Measurements from ENCODE around the gene SH3TC1. TPM values are rescaled to one million over a fixed set of nuclear protein-coding genes. Genes with fewer than 3 reads are reported as not detected.
A peak's percentile ranks its signal among the peaks of the same experiment; 100 is the strongest.

Gene SH3TC1
- polyA plus RNA-seq, 4 donors = 0.45 to 25.3 (median 6.3) TPM

- H3K36me3 ChIP-seq (ENCODE audit: control insufficient read depth in 3 of 3, insufficient read depth in 2 of 3, low read depth in 1 of 3, low read length in 3 of 3) = peaks cover 0 to 89% (median 0%) of the 10 kb centered on the region in 3 donors
- no peaks in the 10 kb centered on the region for H3K27me3 ChIP-seq (ENCODE audit: control insufficient read depth in 3 of 3, insufficient read depth in 3 of 3, low read length in 3 of 3)
- 88 to 93% (median 93%) methylated on average over 20 to 23 of the region's 23 CpGs for WGBS, 3 donors
- no peaks in the 10 kb centered on the region for H3K4me1 ChIP-seq (ENCODE audit: control insufficient read depth in 3 of 3, insufficient read depth in 2 of 3, low read depth in 1 of 3, low read length in 2 of 3)
- no peak for DNase-seq
- H3K27ac ChIP-seq (ENCODE audit: low read depth in 1 of 3, low read length in 2 of 3) = no peak overlapping the region
- H3K4me3 ChIP-seq (ENCODE audit: low read depth in 1 of 3, low read length in 3 of 3) = no peak overlapping the region
- no peaks in the 10 kb centered on the region for H3K9me3 ChIP-seq (ENCODE audit: control insufficient read depth in 2 of 2, insufficient read depth in 1 of 2, low read depth in 1 of 2, low read length in 1 of 2)
- no peak for FAIRE-seq
Observed at GRCh38 chr4:8215641-8216442, 16.8 kb downstream of the SH3TC1 start.

- Histone ChIP-seq H3K36me3 (ENCODE audit: control insufficient read depth in 3 of 3, insufficient read depth in 2 of 3, low read depth in 1 of 3, low read length in 3 of 3) (peaks cover 0 to 90% (median 0%) of the 10 kb centered on the region in 3 donors), H3K9me3 (ENCODE audit: control insufficient read depth in 2 of 2, insufficient read depth in 1 of 2, low read depth in 1 of 2, low read length in 1 of 2) (no peaks in the 10 kb centered on the region), H3K27me3 (ENCODE audit: control insufficient read depth in 3 of 3, insufficient read depth in 3 of 3, low read length in 3 of 3) (no peaks in the 10 kb centered on the region), H3K4me3 (ENCODE audit: low read depth in 1 of 3, low read length in 3 of 3) (no peak overlapping the region), H3K27ac (ENCODE audit: low read depth in 1 of 3, low read length in 2 of 3) (no peak overlapping the region), H3K4me1 (ENCODE audit: control insufficient read depth in 3 of 3, insufficient read depth in 2 of 3, low read depth in 1 of 3, low read length in 2 of 3) (no peaks in the 10 kb centered on the region)
- FAIRE-seq (no peak), DNase-seq (no peak)
- 91 to 93% (median 92%) methylated on average over 24 to 28 of the region's 28 CpGs for WGBS, 3 donors
Observed at GRCh38 chr4:8216443-8217245, 17.6 kb downstream of the SH3TC1 start.

GRCh38 chr4:8217246-8217511 lies 18.1 kb downstream of the SH3TC1 start:
- FAIRE-seq (no peak), DNase-seq (no peak)
- H3K9me3 ChIP-seq (ENCODE audit: control insufficient read depth in 2 of 2, insufficient read depth in 1 of 2, low read depth in 1 of 2, low read length in 1 of 2) = peaks cover 0 to 3% of the 10 kb centered on the region in 2 donors
- H3K36me3 ChIP-seq (ENCODE audit: control insufficient read depth in 3 of 3, insufficient read depth in 2 of 3, low read depth in 1 of 3, low read length in 3 of 3) = peaks cover 0 to 87% (median 0%) of the 10 kb centered on the region in 3 donors
- no peak overlapping the region for H3K27ac ChIP-seq (ENCODE audit: low read depth in 1 of 3, low read length in 2 of 3)
- H3K4me1 ChIP-seq (ENCODE audit: control insufficient read depth in 3 of 3, insufficient read depth in 2 of 3, low read depth in 1 of 3, low read length in 2 of 3) = no peaks in the 10 kb centered on the region
- H3K27me3 ChIP-seq (ENCODE audit: control insufficient read depth in 3 of 3, insufficient read depth in 3 of 3, low read length in 3 of 3) = no peaks in the 10 kb centered on the region
- no peak overlapping the region for H3K4me3 ChIP-seq (ENCODE audit: low read depth in 1 of 3, low read length in 3 of 3)
- 88 to 94% (median 89%) methylated on average over 6 of the region's 6 CpGs for WGBS, 3 donors

- peaks cover 0 to 3% of the 10 kb centered on the region in 2 donors for H3K9me3 ChIP-seq (ENCODE audit: control insufficient read depth in 2 of 2, insufficient read depth in 1 of 2, low read depth in 1 of 2, low read length in 1 of 2)
- no peak overlapping the region for H3K4me3 ChIP-seq (ENCODE audit: low read depth in 1 of 3, low read length in 3 of 3)
- 85 to 95% (median 93%) methylated on average over 9 of the region's 9 CpGs for WGBS, 3 donors
- no peak overlapping the region for H3K27ac ChIP-seq (ENCODE audit: low read depth in 1 of 3, low read length in 2 of 3)
- FAIRE-seq = no peak
- no peaks in the 10 kb centered on the region for H3K4me1 ChIP-seq (ENCODE audit: control insufficient read depth in 3 of 3, insufficient read depth in 2 of 3, low read depth in 1 of 3, low read length in 2 of 3)
- H3K36me3 ChIP-seq (ENCODE audit: control insufficient read depth in 3 of 3, insufficient read depth in 2 of 3, low read depth in 1 of 3, low read length in 3 of 3) = peaks cover 0 to 84% (median 0%) of the 10 kb centered on the region in 3 donors
- H3K27me3 ChIP-seq (ENCODE audit: control insufficient read depth in 3 of 3, insufficient read depth in 3 of 3, low read length in 3 of 3) = no peaks in the 10 kb centered on the region
- DNase-seq = no peak
Observed at GRCh38 chr4:8217871-8218270, 18.8 kb downstream of the SH3TC1 start.

- Histone ChIP-seq H3K4me1 (ENCODE audit: control insufficient read depth in 3 of 3, insufficient read depth in 2 of 3, low read depth in 1 of 3, low read length in 2 of 3) (no peaks in the 10 kb centered on the region), H3K36me3 (ENCODE audit: control insufficient read depth in 3 of 3, insufficient read depth in 2 of 3, low read depth in 1 of 3, low read length in 3 of 3) (peaks cover 0 to 84% (median 0%) of the 10 kb centered on the region in 3 donors), H3K27ac (ENCODE audit: low read depth in 1 of 3, low read length in 2 of 3) (no peak overlapping the region), H3K4me3 (ENCODE audit: low read depth in 1 of 3, low read length in 3 of 3) (no peak overlapping the region), H3K9me3 (ENCODE audit: control insufficient read depth in 2 of 2, insufficient read depth in 1 of 2, low read depth in 1 of 2, low read length in 1 of 2) (peaks cover 0 to 3% of the 10 kb centered on the region in 2 donors), H3K27me3 (ENCODE audit: control insufficient read depth in 3 of 3, insufficient read depth in 3 of 3, low read length in 3 of 3) (no peaks in the 10 kb centered on the region)
- WGBS, 3 donors = 79 to 87% (median 80%) methylated on average over 20 of the region's 20 CpGs
- FAIRE-seq = no peak
- DNase-seq = no peak
Observed at GRCh38 chr4:8218371-8219031, 19.4 kb downstream of the SH3TC1 start.

GRCh38 chr4:8219236-8219635 lies 20.1 kb downstream of the SH3TC1 start:
- FAIRE-seq = no peak
- 73 to 79% (median 79%) methylated on average over 15 to 21 of the region's 21 CpGs for WGBS, 3 donors
- H3K27ac ChIP-seq (ENCODE audit: low read depth in 1 of 3, low read length in 2 of 3) = no peak overlapping the region
- H3K4me3 ChIP-seq (ENCODE audit: low read depth in 1 of 3, low read length in 3 of 3) = no peak overlapping the region
- DNase-seq = no peak
- H3K36me3 ChIP-seq (ENCODE audit: control insufficient read depth in 3 of 3, insufficient read depth in 2 of 3, low read depth in 1 of 3, low read length in 3 of 3) = peaks cover 0 to 85% (median 0%) of the 10 kb centered on the region in 3 donors
- H3K9me3 ChIP-seq (ENCODE audit: control insufficient read depth in 2 of 2, insufficient read depth in 1 of 2, low read depth in 1 of 2, low read length in 1 of 2) = peaks cover 0 to 3% of the 10 kb centered on the region in 2 donors
- H3K27me3 ChIP-seq (ENCODE audit: control insufficient read depth in 3 of 3, insufficient read depth in 3 of 3, low read length in 3 of 3) = no peaks in the 10 kb centered on the region
- no peaks in the 10 kb centered on the region for H3K4me1 ChIP-seq (ENCODE audit: control insufficient read depth in 3 of 3, insufficient read depth in 2 of 3, low read depth in 1 of 3, low read length in 2 of 3)

- WGBS, 3 donors = 90 to 92% (median 91%) methylated on average over 7 of the region's 7 CpGs
- DNase-seq (no peak), FAIRE-seq (no peak)
- H3K9me3 ChIP-seq (ENCODE audit: control insufficient read depth in 2 of 2, insufficient read depth in 1 of 2, low read depth in 1 of 2, low read length in 1 of 2) = peaks cover 0 to 3% of the 10 kb centered on the region in 2 donors
- no peaks in the 10 kb centered on the region for H3K27me3 ChIP-seq (ENCODE audit: control insufficient read depth in 3 of 3, insufficient read depth in 3 of 3, low read length in 3 of 3)
- H3K4me3 ChIP-seq (ENCODE audit: low read depth in 1 of 3, low read length in 3 of 3) = no peak overlapping the region
- no peaks in the 10 kb centered on the region for H3K4me1 ChIP-seq (ENCODE audit: control insufficient read depth in 3 of 3, insufficient read depth in 2 of 3, low read depth in 1 of 3, low read length in 2 of 3)
- H3K27ac ChIP-seq (ENCODE audit: low read depth in 1 of 3, low read length in 2 of 3) = peak overlapping the region in 1 of 3 donors; percentile 70
- peaks cover 0 to 85% (median 0%) of the 10 kb centered on the region in 3 donors for H3K36me3 ChIP-seq (ENCODE audit: control insufficient read depth in 3 of 3, insufficient read depth in 2 of 3, low read depth in 1 of 3, low read length in 3 of 3)
Observed at GRCh38 chr4:8220661-8221450, 21.8 kb downstream of the SH3TC1 start.

- Histone ChIP-seq H3K9me3 (ENCODE audit: control insufficient read depth in 2 of 2, insufficient read depth in 1 of 2, low read depth in 1 of 2, low read length in 1 of 2) (peaks cover 0 to 3% of the 10 kb centered on the region in 2 donors), H3K36me3 (ENCODE audit: control insufficient read depth in 3 of 3, insufficient read depth in 2 of 3, low read depth in 1 of 3, low read length in 3 of 3) (peaks cover 0 to 84% (median 0%) of the 10 kb centered on the region in 3 donors), H3K27ac (ENCODE audit: low read depth in 1 of 3, low read length in 2 of 3) (no peak overlapping the region), H3K4me1 (ENCODE audit: control insufficient read depth in 3 of 3, insufficient read depth in 2 of 3, low read depth in 1 of 3, low read length in 2 of 3) (no peaks in the 10 kb centered on the region), H3K4me3 (ENCODE audit: low read depth in 1 of 3, low read length in 3 of 3) (no peak overlapping the region), H3K27me3 (ENCODE audit: control insufficient read depth in 3 of 3, insufficient read depth in 3 of 3, low read length in 3 of 3) (no peaks in the 10 kb centered on the region)
- WGBS, 3 donors = 49 to 70% (median 69%) methylated on average over 5 of the region's 5 CpGs
- DNase-seq (no peak), FAIRE-seq (no peak)
Observed at GRCh38 chr4:8221476-8221875, 22.4 kb downstream of the SH3TC1 start.
